Panc1 (cell line): ENCODE results near the gene SUCLG2. TPM values are rescaled to one million over a fixed set of nuclear protein-coding genes. Genes with fewer than 3 reads are reported as not detected.

ENCODE experiments used
- ATAC-seq: fragments of 200-7000 bp; cut with Tn5 transposase; 2 replicates; pipeline ENCODE4 v1.9.1; 2020; ENCODE audit warnings: mild to moderate bottlenecking, moderate library complexity
- BruUV-seq: library from RNA; stranded (reverse); fragments of 400-500 nt; replicated peaks from 2 replicates; lab custom pipeline; 2021; lab: Mats Ljungman, UMichigan
- CTCF ChIA-PET: fragments of 300-600 bp; sonication (Branson Sonifier 250); formaldehyde crosslinking; loops from one replicate; lab custom pipeline; 2022; ENCODE audit warnings: antibody characterized with exemption; lab: Charles Lee
- POLR2A ChIA-PET: fragments of 300-600 bp; sonication (Branson Sonifier 250); formaldehyde crosslinking; loops from one replicate; lab custom pipeline; 2022; ENCODE audit warnings: antibody characterized with exemption; lab: Charles Lee
- DNase-seq: peaks from one replicate; pipeline ENCODE4 v3.0.0-alpha.2; 2010; ENCODE audit warnings: low read depth, low spot score
- H3K27ac ChIP-seq: 2 replicates; pipeline ENCODE4 v1.5.1; 2011; ENCODE audit warnings: mild to moderate bottlenecking, low read length, inconsistent platforms
- H3K27me3 ChIP-seq: fragments of 200-500 bp; sonication (Bioruptor generic); 2 replicates; pipeline ENCODE4 v1.6.0; 2014; ENCODE audit warnings: low read length, inconsistent platforms; ENCODE audit not compliant: control insufficient read depth, insufficient read depth
- H3K36me3 ChIP-seq: fragments of 200-500 bp; sonication (Bioruptor generic); 2 replicates; pipeline ENCODE4 v1.5.1; 2014; ENCODE audit warnings: inconsistent platforms, mild to moderate bottlenecking, low read length, moderate library complexity; ENCODE audit not compliant: control insufficient read depth, insufficient read depth
- H3K4me1 ChIP-seq: 2 replicates; pipeline ENCODE4 v1.5.1; 2011; ENCODE audit warnings: inconsistent platforms, mild to moderate bottlenecking, low read length, moderate library complexity; ENCODE audit not compliant: control insufficient read depth, insufficient read depth
- H3K4me3 ChIP-seq, 2 experiments: 2 replicates each; pipeline ENCODE4 v1.5.1; 2011 to 2012; ENCODE audit warnings: low read depth in 2 of 2, low read length in 2 of 2, mild to moderate bottlenecking in 2 of 2, inconsistent platforms in 1 of 2, moderate library complexity in 1 of 2
- H3K9me3 ChIP-seq: fragments of 200-500 bp; sonication (Bioruptor generic); 2 replicates; pipeline ENCODE4 v1.5.1; 2014; ENCODE audit warnings: low read depth, mild to moderate bottlenecking, inconsistent platforms, low read length, moderate library complexity; ENCODE audit not compliant: control insufficient read depth, insufficient read depth
- POLR2AphosphoS5 ChIP-seq: IDR thresholded peaks from 2 replicates; pipeline ENCODE4 v1.6.1; 2012; ENCODE audit warnings: mild to moderate bottlenecking, low read depth, low read length, moderate library complexity
- SIN3A ChIP-seq: IDR thresholded peaks from 2 replicates; pipeline ENCODE4 v1.6.1; 2012; ENCODE audit warnings: low read depth, mild to moderate bottlenecking, low read length, moderate library complexity, borderline replicate concordance; ENCODE audit not compliant: insufficient read depth
- TCF7L2 ChIP-seq: IDR thresholded peaks from 2 replicates; pipeline ENCODE4 v1.6.1; 2011; ENCODE audit warnings: mild to moderate bottlenecking, low read depth, low read length, inconsistent platforms
- in situ Hi-C: cut with HindIII; loops from 2 replicates; pipeline ENCODE4 v1.10.0; 2016; ENCODE audit warnings: low sequenced_read_pairs, low pct_unique_long_range_greater_than_20kb
- intact Hi-C: fragments of 100-400 bp; cut with micrococcal nuclease; formaldehyde crosslinking; loops from one replicate; pipeline ENCODE4 v1.10.0; 2022; ENCODE audit not compliant: unreplicated experiment
- total RNA-seq: library from RNA; stranded (reverse); gene quantifications from one replicate; pipeline ENCODE4 v1.2.1, GENCODE V29; 2021; ENCODE audit not compliant: unreplicated experiment
- TF ChIP-seq, protein P1 (sequence below), 2 experiments: IDR thresholded peaks; 2 replicates each; pipeline ENCODE4 v1.6.1; 2011 to 2012; ENCODE audit warnings: low read depth in 2 of 2, control low read depth in 1 of 2, low read length in 1 of 2, mild to moderate bottlenecking in 1 of 2, moderate library complexity in 1 of 2; ENCODE audit not compliant: insufficient read depth in 1 of 2
- TF ChIP-seq, protein P2 (sequence below): fragments of 450-650 bp; IDR thresholded peaks from 2 replicates; pipeline ENCODE4 v1.5.1; 2017; ENCODE audit warnings: mild to moderate bottlenecking

Gene SUCLG2
- total RNA-seq, 1 experiment from 2014 or later, result 28.3 TPM

DNA sequence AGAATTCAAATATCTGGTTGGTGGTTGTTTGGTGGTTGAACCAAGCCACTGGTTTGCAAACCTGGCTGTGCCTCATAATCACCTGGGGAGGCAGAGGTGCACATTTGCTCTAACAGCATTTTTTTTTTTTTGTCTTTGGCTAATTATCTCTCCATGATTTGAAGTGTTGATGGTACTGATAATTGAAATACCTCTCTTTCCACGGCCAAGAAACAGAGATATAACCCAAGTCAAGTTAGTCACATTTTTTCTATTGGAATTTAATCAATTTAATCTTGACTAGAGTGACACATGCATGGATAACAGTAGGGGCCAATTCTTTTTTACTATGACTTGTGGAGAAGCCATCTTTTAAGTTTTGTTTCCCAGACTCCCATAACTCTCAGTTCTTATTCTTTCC is 37.5 kb upstream of the SUCLG2 start:
- Histone ChIP-seq H3K27ac (no peak overlapping the region), H3K4me1 (no peaks in the 10 kb centered on the region), H3K36me3 (no peaks in the 10 kb centered on the region), H3K9me3 (no peaks in the 10 kb centered on the region), H3K27me3 (no peaks in the 10 kb centered on the region), H3K4me3 (no peak overlapping the region)
- no peak for ATAC-seq
- CTCF ChIA-PET, result no interaction called here
- POLR2A ChIA-PET, result no interaction called here
- no peak for DNase-seq
- BruUV-seq, result no TSS peak
- intact Hi-C loops, result no loop called here
- in situ Hi-C loops, result no loop called here
- TF ChIP-seq POLR2AphosphoS5 (no peak), TCF7L2 (no peak)

DNA sequence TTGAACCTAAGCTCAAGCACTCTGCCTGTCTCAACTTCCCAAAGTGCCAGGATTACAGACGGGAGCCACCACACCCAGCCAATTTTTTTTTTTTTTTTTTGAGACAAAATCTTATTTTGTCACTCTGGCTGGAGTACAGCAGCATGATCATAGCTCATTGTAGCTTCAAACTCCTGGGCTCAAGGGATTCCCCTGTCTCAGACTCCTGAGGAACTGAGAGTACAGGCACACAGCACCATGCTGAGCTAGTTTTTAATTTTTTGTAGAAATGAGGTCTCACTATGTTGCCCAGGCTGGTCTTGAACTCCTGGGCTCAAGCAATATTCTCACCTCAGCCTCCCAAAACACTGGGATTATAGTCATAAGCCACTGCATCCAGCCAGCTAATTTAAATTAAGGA is 36.8 kb upstream of the SUCLG2 start:
- Histone ChIP-seq H3K27me3 (no peaks in the 10 kb centered on the region), H3K36me3 (no peaks in the 10 kb centered on the region), H3K4me1 (no peaks in the 10 kb centered on the region), H3K9me3 (no peaks in the 10 kb centered on the region), H3K4me3 (no peak overlapping the region), H3K27ac (no peak overlapping the region)
- DNase-seq (no peak), ATAC-seq (no peak)
- in situ Hi-C loops, result no loop called here
- TF ChIP-seq, protein P1, sequence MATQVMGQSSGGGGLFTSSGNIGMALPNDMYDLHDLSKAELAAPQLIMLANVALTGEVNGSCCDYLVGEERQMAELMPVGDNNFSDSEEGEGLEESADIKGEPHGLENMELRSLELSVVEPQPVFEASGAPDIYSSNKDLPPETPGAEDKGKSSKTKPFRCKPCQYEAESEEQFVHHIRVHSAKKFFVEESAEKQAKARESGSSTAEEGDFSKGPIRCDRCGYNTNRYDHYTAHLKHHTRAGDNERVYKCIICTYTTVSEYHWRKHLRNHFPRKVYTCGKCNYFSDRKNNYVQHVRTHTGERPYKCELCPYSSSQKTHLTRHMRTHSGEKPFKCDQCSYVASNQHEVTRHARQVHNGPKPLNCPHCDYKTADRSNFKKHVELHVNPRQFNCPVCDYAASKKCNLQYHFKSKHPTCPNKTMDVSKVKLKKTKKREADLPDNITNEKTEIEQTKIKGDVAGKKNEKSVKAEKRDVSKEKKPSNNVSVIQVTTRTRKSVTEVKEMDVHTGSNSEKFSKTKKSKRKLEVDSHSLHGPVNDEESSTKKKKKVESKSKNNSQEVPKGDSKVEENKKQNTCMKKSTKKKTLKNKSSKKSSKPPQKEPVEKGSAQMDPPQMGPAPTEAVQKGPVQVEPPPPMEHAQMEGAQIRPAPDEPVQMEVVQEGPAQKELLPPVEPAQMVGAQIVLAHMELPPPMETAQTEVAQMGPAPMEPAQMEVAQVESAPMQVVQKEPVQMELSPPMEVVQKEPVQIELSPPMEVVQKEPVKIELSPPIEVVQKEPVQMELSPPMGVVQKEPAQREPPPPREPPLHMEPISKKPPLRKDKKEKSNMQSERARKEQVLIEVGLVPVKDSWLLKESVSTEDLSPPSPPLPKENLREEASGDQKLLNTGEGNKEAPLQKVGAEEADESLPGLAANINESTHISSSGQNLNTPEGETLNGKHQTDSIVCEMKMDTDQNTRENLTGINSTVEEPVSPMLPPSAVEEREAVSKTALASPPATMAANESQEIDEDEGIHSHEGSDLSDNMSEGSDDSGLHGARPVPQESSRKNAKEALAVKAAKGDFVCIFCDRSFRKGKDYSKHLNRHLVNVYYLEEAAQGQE (IDR thresholded peaks at IDR 0.05; ENCODE audit: insufficient read depth in 1 of 2, low read depth in 2 of 2, low read length in 1 of 2), result no peak
- no peak for TF ChIP-seq POLR2AphosphoS5
- TF ChIP-seq TCF7L2, result no peak
- TF ChIP-seq, protein P2, sequence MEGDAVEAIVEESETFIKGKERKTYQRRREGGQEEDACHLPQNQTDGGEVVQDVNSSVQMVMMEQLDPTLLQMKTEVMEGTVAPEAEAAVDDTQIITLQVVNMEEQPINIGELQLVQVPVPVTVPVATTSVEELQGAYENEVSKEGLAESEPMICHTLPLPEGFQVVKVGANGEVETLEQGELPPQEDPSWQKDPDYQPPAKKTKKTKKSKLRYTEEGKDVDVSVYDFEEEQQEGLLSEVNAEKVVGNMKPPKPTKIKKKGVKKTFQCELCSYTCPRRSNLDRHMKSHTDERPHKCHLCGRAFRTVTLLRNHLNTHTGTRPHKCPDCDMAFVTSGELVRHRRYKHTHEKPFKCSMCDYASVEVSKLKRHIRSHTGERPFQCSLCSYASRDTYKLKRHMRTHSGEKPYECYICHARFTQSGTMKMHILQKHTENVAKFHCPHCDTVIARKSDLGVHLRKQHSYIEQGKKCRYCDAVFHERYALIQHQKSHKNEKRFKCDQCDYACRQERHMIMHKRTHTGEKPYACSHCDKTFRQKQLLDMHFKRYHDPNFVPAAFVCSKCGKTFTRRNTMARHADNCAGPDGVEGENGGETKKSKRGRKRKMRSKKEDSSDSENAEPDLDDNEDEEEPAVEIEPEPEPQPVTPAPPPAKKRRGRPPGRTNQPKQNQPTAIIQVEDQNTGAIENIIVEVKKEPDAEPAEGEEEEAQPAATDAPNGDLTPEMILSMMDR, result no peak
- TF ChIP-seq SIN3A, result no peak
- ChIA-PET CTCF (no interaction called here), POLR2A (no interaction called here)
- no TSS peak for BruUV-seq
- intact Hi-C loops, result no loop called here

DNA sequence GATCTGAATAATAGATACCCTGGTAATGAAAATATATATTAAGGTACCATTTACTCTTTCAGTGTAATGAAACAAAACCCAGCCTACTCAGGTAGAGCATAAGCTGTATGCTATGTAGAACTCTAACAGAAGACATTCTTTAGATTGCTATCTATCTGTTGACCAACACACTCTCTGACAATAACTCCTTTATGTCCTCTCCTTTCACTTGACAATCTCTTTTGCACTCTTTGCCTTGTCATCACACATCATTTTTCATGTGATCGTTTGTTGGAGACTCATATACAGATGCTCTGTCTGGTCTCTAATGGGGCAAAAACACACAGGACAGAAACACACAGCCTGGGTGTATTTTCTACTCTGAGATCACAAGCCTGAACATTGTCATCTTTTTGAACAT is 35.4 kb upstream of the SUCLG2 start:
- H3K9me3 ChIP-seq, result no peaks in the 10 kb centered on the region
- DNase-seq (no peak), ATAC-seq (no peak)
- TF ChIP-seq SIN3A (no peak), POLR2AphosphoS5 (no peak), TCF7L2 (no peak)
- TF ChIP-seq, protein P2, result no peak
- TF ChIP-seq, protein P1 (IDR thresholded peaks at IDR 0.05; ENCODE audit: insufficient read depth in 1 of 2, low read depth in 2 of 2, low read length in 1 of 2), result no peak
- intact Hi-C loops (no loop called here), in situ Hi-C loops (no loop called here)
- H3K27ac ChIP-seq, result no peak overlapping the region
- H3K4me1 ChIP-seq, result no peaks in the 10 kb centered on the region
- BruUV-seq, result no TSS peak
- POLR2A ChIA-PET, result interaction anchor here (0.5 kb wide), 1 partner anchor 10 kb away, joined by 16 read pairs; no protein-coding TSS in a partner anchor
- no peaks in the 10 kb centered on the region for H3K27me3 ChIP-seq
- CTCF ChIA-PET, result no interaction called here
- H3K36me3 ChIP-seq, result no peaks in the 10 kb centered on the region
- no peak overlapping the region for H3K4me3 ChIP-seq
